ENCODE measurements around the gene PCNA. TPM values are rescaled to one million over a fixed set of nuclear protein-coding genes. Genes with fewer than 3 reads are reported as not detected.

Gene PCNA
- total RNA-seq, 4 donors from 2014 or later, result 28.2 to 42.8 (median 37.4) TPM

DNA sequence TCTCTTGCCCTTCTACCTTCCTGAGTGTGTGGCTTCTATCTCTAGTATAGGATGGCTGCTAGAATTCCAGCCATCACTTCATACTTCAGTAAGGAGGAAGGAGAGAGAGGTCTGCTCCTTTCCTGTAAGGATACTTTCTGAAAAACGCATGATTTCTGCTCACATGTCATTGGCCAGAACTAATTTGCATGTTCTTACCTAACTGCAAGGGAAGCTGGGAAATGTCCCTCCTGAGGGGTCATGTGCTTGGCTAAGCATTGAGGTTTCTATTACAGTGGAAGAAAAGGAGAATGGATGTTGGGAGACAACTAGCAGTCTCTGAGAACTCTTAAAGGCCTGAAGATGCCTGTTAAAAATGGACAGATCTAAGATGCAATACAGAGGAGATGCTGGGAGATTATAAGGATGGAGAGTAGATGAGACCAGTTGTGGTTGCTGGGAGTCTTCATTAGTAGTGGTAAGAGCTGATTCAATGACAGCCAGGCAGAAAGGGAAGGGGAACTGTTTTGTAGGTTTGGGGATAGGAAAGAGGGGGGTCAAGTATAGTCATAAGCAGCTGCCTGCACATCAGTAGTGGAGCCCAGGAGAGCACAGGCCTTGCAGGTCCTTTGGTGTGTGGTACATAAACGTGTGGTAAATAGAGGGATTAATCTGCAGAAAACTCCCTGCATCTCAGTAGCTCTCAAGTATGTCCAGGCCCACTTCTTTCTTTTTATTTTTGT is 27.3 kb upstream of the PCNA start:
- WGBS, 2 donors, result 77 to 83% methylated on average over 2 of the region's 2 CpGs
- H3K9me3 ChIP-seq, result no peaks in the 10 kb centered on the region

GRCh38 chr20:5146099-5146668 is 26.4 kb upstream of the PCNA start:
- TF ChIP-seq EP300 (IDR thresholded peaks at IDR 0.05) (no peak), POLR2A (IDR thresholded peaks at IDR 0.05) (no peak)
- TF ChIP-seq, protein P1, sequence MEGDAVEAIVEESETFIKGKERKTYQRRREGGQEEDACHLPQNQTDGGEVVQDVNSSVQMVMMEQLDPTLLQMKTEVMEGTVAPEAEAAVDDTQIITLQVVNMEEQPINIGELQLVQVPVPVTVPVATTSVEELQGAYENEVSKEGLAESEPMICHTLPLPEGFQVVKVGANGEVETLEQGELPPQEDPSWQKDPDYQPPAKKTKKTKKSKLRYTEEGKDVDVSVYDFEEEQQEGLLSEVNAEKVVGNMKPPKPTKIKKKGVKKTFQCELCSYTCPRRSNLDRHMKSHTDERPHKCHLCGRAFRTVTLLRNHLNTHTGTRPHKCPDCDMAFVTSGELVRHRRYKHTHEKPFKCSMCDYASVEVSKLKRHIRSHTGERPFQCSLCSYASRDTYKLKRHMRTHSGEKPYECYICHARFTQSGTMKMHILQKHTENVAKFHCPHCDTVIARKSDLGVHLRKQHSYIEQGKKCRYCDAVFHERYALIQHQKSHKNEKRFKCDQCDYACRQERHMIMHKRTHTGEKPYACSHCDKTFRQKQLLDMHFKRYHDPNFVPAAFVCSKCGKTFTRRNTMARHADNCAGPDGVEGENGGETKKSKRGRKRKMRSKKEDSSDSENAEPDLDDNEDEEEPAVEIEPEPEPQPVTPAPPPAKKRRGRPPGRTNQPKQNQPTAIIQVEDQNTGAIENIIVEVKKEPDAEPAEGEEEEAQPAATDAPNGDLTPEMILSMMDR (IDR thresholded peaks at IDR 0.05), result no peak
- no peaks in the 10 kb centered on the region for H3K36me3 ChIP-seq
- peaks cover 0 to 88% (median 35%) of the 10 kb centered on the region in 4 donors for H3K4me1 ChIP-seq
- no peaks in the 10 kb centered on the region for H3K9me3 ChIP-seq
- 89% methylated on average over 6 of the region's 6 CpGs for WGBS, 2 donors
- no peak overlapping the region for H3K27ac ChIP-seq
- DNase-seq (ENCODE audit: low spot score in 2 of 2), result no peak
- H3K4me3 ChIP-seq, result no peak overlapping the region
- no peaks in the 10 kb centered on the region for H3K27me3 ChIP-seq

More for the DNA sequence above, 27.3 kb upstream of the PCNA start:
- TF ChIP-seq EP300 (IDR thresholded peaks at IDR 0.05) (no peak), POLR2A (IDR thresholded peaks at IDR 0.05) (no peak)
- TF ChIP-seq, protein P1 (IDR thresholded peaks at IDR 0.05), result no peak
- no peak overlapping the region for H3K27ac ChIP-seq
- H3K4me3 ChIP-seq, result no peak overlapping the region
- no peaks in the 10 kb centered on the region for H3K36me3 ChIP-seq
- H3K27me3 ChIP-seq, result no peaks in the 10 kb centered on the region
- peaks cover 0 to 79% (median 31%) of the 10 kb centered on the region in 4 donors for H3K4me1 ChIP-seq
- DNase-seq (ENCODE audit: low spot score in 2 of 2), result no peak

DNA sequence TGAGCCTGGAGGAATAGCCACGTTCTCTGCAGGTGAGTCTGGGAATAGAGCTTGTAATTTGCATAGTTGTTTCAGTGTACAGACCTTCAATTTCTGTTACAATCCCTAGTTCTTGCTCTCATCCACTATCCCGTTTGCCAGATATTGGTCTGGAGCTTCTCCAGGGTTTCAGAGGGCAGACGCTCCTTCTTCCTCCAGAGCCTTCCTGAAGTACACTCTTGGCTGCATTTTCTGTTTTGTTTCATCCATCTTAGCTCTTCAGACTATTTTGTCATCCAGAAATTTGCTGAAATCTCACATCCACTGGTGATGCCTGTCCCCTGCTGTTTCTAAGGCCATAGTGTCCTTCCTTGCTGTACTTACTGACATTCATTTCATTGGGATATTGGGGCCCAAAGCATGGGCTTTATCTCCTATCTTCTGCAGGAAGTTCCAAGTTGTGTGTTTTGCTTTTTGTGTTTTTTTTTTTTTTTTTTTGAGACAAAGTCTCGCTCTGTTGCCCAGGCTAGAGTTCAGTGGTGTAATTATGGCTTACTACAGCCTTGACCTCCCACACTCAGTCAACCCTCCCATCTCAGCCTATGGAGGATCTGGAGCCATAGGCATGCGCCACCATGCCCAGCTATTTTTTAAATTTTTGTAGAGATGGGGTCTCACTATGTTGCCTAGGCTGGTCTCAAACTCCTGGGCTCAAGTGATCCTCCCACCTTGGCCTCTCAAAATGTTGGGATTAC is 25.8 kb upstream of the PCNA start:
- no peak overlapping the region for H3K27ac ChIP-seq
- DNase-seq (ENCODE audit: low spot score in 2 of 2), result peak in 1 of 2 donors; percentile 33
- no peaks in the 10 kb centered on the region for H3K9me3 ChIP-seq
- no peaks in the 10 kb centered on the region for H3K27me3 ChIP-seq
- TF ChIP-seq POLR2A (IDR thresholded peaks at IDR 0.05) (no peak), EP300 (IDR thresholded peaks at IDR 0.05) (no peak)
- TF ChIP-seq, protein P1 (IDR thresholded peaks at IDR 0.05), result no peak
- WGBS, 2 donors, result 66% methylated on average over 5 of the region's 5 CpGs
- no peaks in the 10 kb centered on the region for H3K36me3 ChIP-seq
- peaks cover 0 to 89% (median 34%) of the 10 kb centered on the region in 4 donors for H3K4me1 ChIP-seq
- H3K4me3 ChIP-seq, result no peak overlapping the region

DNA sequence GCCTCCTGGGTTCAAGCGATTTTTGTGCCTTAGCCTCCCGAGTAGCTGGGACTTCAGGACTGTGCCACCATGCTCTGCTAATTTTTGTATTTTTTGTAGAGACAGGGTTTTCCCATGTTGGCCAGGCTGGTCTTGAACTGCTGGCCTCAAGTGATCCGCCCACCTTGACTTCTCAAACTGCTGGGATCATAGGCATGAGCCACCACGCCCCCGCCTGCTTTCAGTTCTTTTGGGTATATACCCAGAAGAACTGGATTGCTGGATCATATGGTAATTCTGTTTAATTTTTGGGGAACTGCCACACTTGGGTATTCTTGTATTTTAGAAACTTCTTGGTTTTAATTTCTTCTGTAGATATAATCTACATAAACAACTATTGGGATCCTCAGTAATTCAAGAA is 24.1 kb upstream of the PCNA start:
- H3K9me3 ChIP-seq, result no peaks in the 10 kb centered on the region
- peak overlapping the region in 1 of 4 donors; percentile 52 for H3K27ac ChIP-seq
- H3K4me1 ChIP-seq, result peaks cover 0 to 81% (median 42%) of the 10 kb centered on the region in 4 donors
- H3K36me3 ChIP-seq, result no peaks in the 10 kb centered on the region
- TF ChIP-seq, protein P1 (IDR thresholded peaks at IDR 0.05), result no peak
- TF ChIP-seq POLR2A (IDR thresholded peaks at IDR 0.05) (no peak), EP300 (IDR thresholded peaks at IDR 0.05) (no peak)
- no peaks in the 10 kb centered on the region for H3K27me3 ChIP-seq
- H3K4me3 ChIP-seq, result no peak overlapping the region
- no peak for DNase-seq (ENCODE audit: low spot score in 2 of 2)
- WGBS, 2 donors, result 83% methylated on average over 5 of the region's 5 CpGs

- no peak for DNase-seq (ENCODE audit: low spot score in 2 of 2)
- H3K27ac ChIP-seq, result no peak overlapping the region
- 32 to 50% methylated on average over 2 of the region's 2 CpGs for WGBS, 2 donors
These were observed 21.9 kb upstream of the PCNA start for GRCh38 chr20:5141615-5142014.

More at GRCh38 chr20:5141615-5142014, 21.9 kb upstream of the PCNA start:
- H3K27me3 ChIP-seq, result no peaks in the 10 kb centered on the region
- H3K9me3 ChIP-seq, result no peaks in the 10 kb centered on the region
- H3K4me3 ChIP-seq, result no peak overlapping the region
- no peaks in the 10 kb centered on the region for H3K36me3 ChIP-seq
- peaks cover 0 to 63% (median 36%) of the 10 kb centered on the region in 4 donors for H3K4me1 ChIP-seq
- TF ChIP-seq EP300 (IDR thresholded peaks at IDR 0.05), result no peak
- TF ChIP-seq POLR2A (IDR thresholded peaks at IDR 0.05), result no peak
- TF ChIP-seq, protein P1 (IDR thresholded peaks at IDR 0.05), result no peak

All from tibial nerve (tissue), 4 donors.